Heart left ventricle (tissue), 16 donors: ENCODE results near the gene TMEM198. TPM values are rescaled to one million over a fixed set of nuclear protein-coding genes. Genes with fewer than 3 reads are reported as not detected.

ENCODE experiments used
- ATAC-seq, 4 donors: fragments of 200-7000 bp; cut with Tn5 transposase; one replicate each; pipeline ENCODE4 v1.9.1; 2020 to 2022; ENCODE audit warnings: moderate library complexity in 4 of 4, mild to moderate bottlenecking in 3 of 4, moderate number of reproducible peaks in 1 of 4
- DNase-seq, 5 donors: peaks; one replicate each; pipeline ENCODE4 v3.0.0-alpha.2; 2020
- H3K27ac ChIP-seq, 12 donors: fragments of 200-600 bp; sonication (generic) in 4 of 12; one replicate each; pipeline versions ENCODE4 v1.5.0 to v1.8.0; 2016 to 2022; ENCODE audit warnings: mild to moderate bottlenecking in 2 of 12
- H3K27me3 ChIP-seq, 9 donors: fragments of 200-600 bp; sonication (generic) in 2 of 9; one replicate each; pipeline versions ENCODE4 v1.5.1 to v1.8.0; 2016 to 2022; ENCODE audit warnings: mild to moderate bottlenecking in 3 of 9
- H3K36me3 ChIP-seq, 9 donors: fragments of 200-600 bp; sonication (generic) in 2 of 9; one replicate each; pipeline versions ENCODE4 v1.5.0 to v1.8.0; 2018 to 2022; ENCODE audit warnings: mild to moderate bottlenecking in 2 of 9
- H3K4me1 ChIP-seq, 12 donors: fragments of 200-600 bp; sonication (generic) in 4 of 12; one replicate each; pipeline versions ENCODE4 v1.5.0 to v1.8.0; 2016 to 2022; ENCODE audit warnings: mild to moderate bottlenecking in 3 of 12
- H3K4me3 ChIP-seq, 12 donors: fragments of 200-600 bp; sonication (generic) in 4 of 12; one replicate each; pipeline versions ENCODE4 v1.5.0 to v1.8.0; 2017 to 2022; ENCODE audit warnings: mild to moderate bottlenecking in 9 of 12, moderate library complexity in 4 of 12
- H3K9me3 ChIP-seq, 12 donors: fragments of 200-600 bp; sonication (generic) in 4 of 12; one replicate each; pipeline versions ENCODE4 v1.5.0 to v1.8.0; 2016 to 2022; ENCODE audit warnings: mild to moderate bottlenecking in 1 of 12
- CTCF ChIP-seq, 12 donors: fragments of 200-600 bp; sonication (generic) in 4 of 12; IDR thresholded peaks; one replicate each; pipeline versions ENCODE4 v1.5.0 to v1.8.0; 2018 to 2022; ENCODE audit warnings: antibody characterized with exemption in 12 of 12, mild to moderate bottlenecking in 5 of 12
- POLR2A ChIP-seq, 2 donors: fragments of 450-650 bp; IDR thresholded peaks; one replicate each; pipeline ENCODE4 v1.6.1; 2017; ENCODE audit warnings: antibody characterized with exemption in 2 of 2, mild to moderate bottlenecking in 2 of 2, moderate library complexity in 2 of 2
- WGBS, 4 donors: extraction: QIAGEN DNeasy Blood & Tissue Kit in 2 of 4; methylation state at CpG; one replicate each; pipeline versions ENCODE4 v1.1.5 to v1.1.7; 2013 to 2018; 5-methylcytosine and 5-hydroxymethylcytosine counted together
- intact Hi-C, 10 donors: fragments of 100-400 bp; cut with DNase I; formaldehyde crosslinking; loops; one replicate each; pipeline versions ENCODE4 v1.11.1 to v1.14.2; 2022
- polyA plus RNA-seq, 2 donors: library from polyadenylated mRNA; stranded (reverse); fragments of 200-250 nt; gene quantifications; one replicate each; pipeline ENCODE4 v1.2.3, GENCODE V29; 2013
- total RNA-seq, 9 donors: library from RNA; depleted of rRNA in 2 of 9; stranded (reverse); fragments of >200 nt in 2 of 9; fragmentation: NEBNext Ultra II Directional in 3 of 9; extraction: Animal tissue kit (Norgen Biotek cat#: 25700) in 3 of 9; gene quantifications; one replicate each; pipeline versions ENCODE4 v1.1.0 to v1.2.4, GENCODE V29; 2016 to 2023
- donor health status: ischemic (EF 13 %, LVEDD 7.1; RV severe dilation, severe dysfunction).
- donor health status: healthy with polysubstance abuse.
- donor health status: DM: no; HTN: yes; CAD: no.
- donor health status: DM: no; HTN: no; CAD: no.
- donor health status: ischemic (EF 25% LVEDD 6.9; RV normal size, moderate dysfunction).
- donor health status: ischemic (EF 25% LVEDD 5.7; RV mildly dilated, moderate dysfunction).
- donor health status: healthy.
- donor health status: DM: yes; HTN: yes; CAD: no.
- donor health status: ischemic (EF 35%, LVEDD 5.7; RV mildly dilated, moderate dysfunction).
- donor health status: nonischemic (EF 11% LVEDD 7.7; RV severe dilation, severe dysfunction).
- donor health status: DM: yes; HTN: yes; CAD: no.
- donor health status: PGD.
- donor health status: ischemic (EF 29% LVEDD 5.4; RV normal size, mild dysfunction).
- donor health status: nonischemic (EF 23%, LVEDD 6.1; RV moderate dilation, normal function).

TMEM198 gene
- total and polyA plus RNA-seq, 11 donors = 0.65 to 10.2 (median 2.3) TPM

- Histone ChIP-seq H3K36me3 (no peaks in the 10 kb centered on the region), H3K27ac (no peak overlapping the region), H3K4me3 (peak overlapping the region in 3 of 12 donors; percentile 15 to 40 (median 26)), H3K4me1 (peaks cover 0 to 26% (median 13%) of the 10 kb centered on the region in 12 donors), H3K9me3 (no peaks in the 10 kb centered on the region), H3K27me3 (peaks cover 0 to 48% (median 11%) of the 10 kb centered on the region in 9 donors)
- intact Hi-C loops = loop anchor here in 9 of 10 donors (1.0 to 5.0 kb wide), 9 partner anchors 33 to 128 kb away; partner anchors contain the start of gene GMPPA (in 1 of the 9)
- ATAC-seq (peak; percentile 69 to 88 (median 82)), DNase-seq (peak; percentile 82 to 92 (median 84))
- peak; percentile 92 to 98 (median 95) for TF ChIP-seq CTCF (IDR thresholded peaks at IDR 0.05)
- TF ChIP-seq POLR2A (IDR thresholded peaks at IDR 0.05) = no peak
- WGBS, 4 donors = 10 to 20% (median 15%) methylated on average over 12 to 21 of the region's 21 CpGs
These were observed 13.5 kb upstream of the TMEM198 start for GRCh38 chr2:219530048-219530963.

- Histone ChIP-seq H3K4me1 (peaks cover 0 to 13% (median 8%) of the 10 kb centered on the region in 12 donors), H3K27me3 (peaks cover 0 to 34% (median 3%) of the 10 kb centered on the region in 9 donors), H3K36me3 (no peaks in the 10 kb centered on the region), H3K27ac (no peak overlapping the region), H3K9me3 (no peaks in the 10 kb centered on the region), H3K4me3 (no peak overlapping the region)
- intact Hi-C loops = loop anchor here in 9 of 10 donors (2.0 to 5.0 kb wide), 6 partner anchors 35 to 131 kb away; partner anchors contain the start of gene GMPPA (in 1 of the 9)
- no peak for ATAC-seq
- no peak for DNase-seq
- TF ChIP-seq CTCF (IDR thresholded peaks at IDR 0.05) (no peak), POLR2A (IDR thresholded peaks at IDR 0.05) (no peak)
- WGBS, 4 donors = 75 to 86% (median 79%) methylated on average over 16 to 20 of the region's 20 CpGs
These were observed 12.0 kb upstream of the TMEM198 start for GRCh38 chr2:219531639-219532377.

- WGBS, 4 donors = 86 to 95% (median 89%) methylated on average over 6 to 8 of the region's 8 CpGs
- H3K9me3 ChIP-seq = no peaks in the 10 kb centered on the region
- H3K36me3 ChIP-seq = no peaks in the 10 kb centered on the region
- H3K27me3 ChIP-seq = peaks cover 0 to 28% (median 7%) of the 10 kb centered on the region in 9 donors
- no peak for TF ChIP-seq CTCF (IDR thresholded peaks at IDR 0.05)
- no peak for TF ChIP-seq POLR2A (IDR thresholded peaks at IDR 0.05)
- intact Hi-C loops = loop anchor here in 4 of 10 donors (2.0 to 5.0 kb wide), 4 partner anchors 35 to 132 kb away; partner anchors contain the start of gene GMPPA (in 1 of the 4)
- H3K27ac ChIP-seq = no peak overlapping the region
- no peak for ATAC-seq
- DNase-seq = no peak
- H3K4me3 ChIP-seq = no peak overlapping the region
- H3K4me1 ChIP-seq = peaks cover 0 to 10% (median 5%) of the 10 kb centered on the region in 12 donors
These were observed 11.5 kb upstream of the TMEM198 start for GRCh38 chr2:219532378-219532649.
